GM12892 (cell line): Measurements from ENCODE around the gene SLC25A28.

Experiments used
- DNase-seq: peaks from one replicate; pipeline ENCODE4 v3.0.0; 2011; ENCODE audit not compliant: insufficient read length
- FAIRE-seq: peaks from 2 replicates; lab custom pipeline; 2011; peaks lifted over from hg19 to GRCh38; lab: Jason Lieb, UNC
- POLR2A ChIP-seq: IDR thresholded peaks from 2 replicates; pipeline ENCODE4 v1.6.1; 2011; ENCODE audit warnings: low read depth, low read length, control low read depth
- POLR2AphosphoS5 ChIP-seq: IDR thresholded peaks from 2 replicates; pipeline ENCODE4 v1.6.1; 2011; ENCODE audit warnings: low read depth, low read length, control low read depth
- TAF1 ChIP-seq: IDR thresholded peaks from 2 replicates; pipeline ENCODE4 v1.6.1; 2011; ENCODE audit warnings: low read depth, mild to moderate bottlenecking, control low read depth, low read length, borderline replicate concordance

Gene SLC25A28

DNA sequence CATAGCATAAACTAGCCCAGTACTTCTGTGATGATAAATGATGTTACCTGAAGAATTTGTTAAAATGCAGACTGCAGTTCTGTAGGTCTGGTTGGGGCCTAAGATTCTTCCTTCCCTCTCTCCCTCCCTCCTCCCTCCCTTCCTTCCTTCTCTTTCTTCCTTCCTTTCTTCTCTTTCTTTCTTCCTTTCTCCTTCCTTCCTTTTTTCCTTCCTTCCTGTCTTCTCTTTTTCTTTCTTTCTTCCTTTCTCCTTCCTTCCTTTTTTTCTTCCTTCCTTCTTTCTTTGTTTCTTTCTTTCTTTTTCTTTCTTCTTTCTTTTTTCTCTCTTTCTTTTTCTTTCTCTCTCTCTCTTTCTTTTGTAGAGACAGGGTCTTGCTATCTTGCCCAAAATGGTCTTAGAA is 3.7 kb upstream of the SLC25A28 start:
- no peak for FAIRE-seq

DNA sequence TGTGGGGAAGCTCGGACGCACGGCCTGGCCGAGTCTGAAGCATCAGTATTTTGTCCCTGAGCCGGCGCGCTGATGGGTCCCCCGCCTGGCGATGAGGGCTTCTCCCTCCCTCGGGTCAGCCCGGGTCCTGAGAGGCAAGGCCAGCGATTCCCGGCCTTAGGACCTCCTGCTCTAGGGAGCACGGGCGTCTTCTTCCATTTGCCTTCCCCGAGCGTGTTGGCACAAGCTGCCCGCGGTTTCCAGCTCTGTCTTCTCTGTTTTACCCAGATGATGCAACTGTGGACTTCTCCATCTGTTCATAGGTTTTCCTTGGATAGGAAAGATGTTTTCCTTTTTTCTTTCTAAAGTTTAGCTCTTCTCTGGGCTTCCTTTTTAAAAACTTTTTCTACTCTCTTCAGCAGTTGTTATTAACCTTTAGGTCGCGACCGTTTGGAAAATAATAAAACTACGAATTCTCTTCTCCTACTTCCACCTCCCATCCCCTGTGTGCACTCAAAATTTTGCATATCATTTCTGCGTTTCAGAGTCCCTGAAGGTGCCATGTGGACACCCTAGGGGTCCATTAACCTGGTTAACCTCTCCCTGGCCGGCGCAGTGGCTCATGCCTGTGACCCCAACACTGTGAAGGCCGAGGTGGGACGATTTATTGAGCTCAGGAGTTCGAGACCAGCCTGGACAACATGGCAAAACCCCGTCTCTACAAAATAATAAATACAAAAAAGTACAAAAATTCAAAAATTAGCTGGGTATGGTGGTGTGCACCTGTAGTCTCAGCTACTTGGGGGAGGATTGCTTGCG is 1.4 kb upstream of the SLC25A28 start:
- FAIRE-seq (no peak), DNase-seq (no peak)
- TF ChIP-seq POLR2A = no peak
- TF ChIP-seq POLR2AphosphoS5 = no peak
- no peak for TF ChIP-seq TAF1

More for the DNA sequence above, 3.7 kb upstream of the SLC25A28 start:
- TF ChIP-seq TAF1 (no peak), POLR2AphosphoS5 (no peak), POLR2A (no peak)
- no peak for DNase-seq

DNA sequence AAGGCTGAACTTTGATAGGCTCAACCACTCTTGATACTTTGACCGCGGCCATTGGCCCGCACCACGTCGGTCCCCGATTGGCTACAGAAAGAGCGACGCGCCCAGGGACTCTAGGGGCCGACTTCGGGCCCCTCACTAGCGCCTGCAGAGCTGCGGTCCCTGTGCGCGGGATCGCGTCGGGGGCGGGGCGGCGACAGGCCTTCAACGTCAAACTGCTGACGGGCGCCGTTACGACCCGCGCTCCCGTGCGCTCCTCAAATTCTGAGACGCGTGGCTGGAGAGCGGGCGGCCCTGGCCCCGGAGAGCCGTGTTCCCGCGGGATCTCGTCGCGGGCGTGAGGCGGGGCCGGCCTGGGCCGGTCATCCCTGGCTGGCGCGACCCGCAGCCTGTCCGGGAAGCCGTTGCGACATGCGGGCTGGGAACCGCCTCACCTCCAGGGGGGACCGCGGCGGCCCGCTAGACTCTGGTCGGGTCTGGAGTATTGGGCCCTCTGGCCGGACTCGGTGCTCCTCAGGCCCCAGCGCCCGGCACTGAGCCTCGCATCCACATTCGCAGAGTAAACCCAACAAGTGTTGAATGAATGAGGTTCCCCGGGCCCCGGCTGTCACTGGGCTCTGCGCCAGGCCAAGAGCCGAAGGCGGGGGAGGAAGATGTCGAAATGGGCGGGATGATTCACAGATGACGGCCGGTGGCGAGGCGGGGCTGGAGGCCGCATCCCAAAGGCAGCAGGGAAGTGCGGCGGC is 643 bp upstream of the SLC25A28 start:
- no peak for FAIRE-seq
- DNase-seq = peak; percentile 58
- peak; percentile 82 for TF ChIP-seq POLR2AphosphoS5
- peak; percentile 88 for TF ChIP-seq POLR2A
- no peak for TF ChIP-seq TAF1

DNA sequence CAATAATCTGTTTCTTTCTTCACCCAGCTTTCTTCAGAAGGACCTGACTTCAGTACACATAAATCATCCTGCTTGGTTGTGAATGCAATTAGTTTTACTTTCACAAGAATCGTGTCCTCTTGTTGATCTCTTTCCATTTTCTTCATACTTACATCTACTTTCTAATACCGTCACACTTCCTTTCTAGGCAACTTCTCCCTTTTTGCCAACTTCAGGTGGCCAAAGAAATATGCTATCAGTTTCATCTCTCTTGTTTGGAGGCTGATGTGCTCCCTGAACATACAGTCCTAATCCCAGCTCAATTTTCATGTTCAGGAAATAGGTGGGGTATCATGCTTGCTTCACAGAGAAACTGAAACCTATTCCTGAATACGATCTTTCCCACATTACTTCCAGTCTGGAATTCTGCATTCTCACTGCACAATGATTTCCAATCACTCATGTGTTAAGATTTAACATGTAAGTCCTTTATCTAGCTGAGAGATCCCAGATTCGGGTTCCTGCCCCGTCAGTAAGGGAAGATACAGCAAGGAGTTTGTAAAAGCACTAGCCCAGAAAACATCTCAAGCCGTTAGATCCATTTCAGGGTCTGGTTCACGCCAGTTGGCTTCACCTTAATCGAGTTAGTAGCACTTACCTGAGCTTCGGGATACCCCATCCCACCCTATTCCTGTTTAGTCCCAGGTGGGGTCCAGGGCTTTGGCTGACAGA is 994 bp downstream of the SLC25A28 start:
- no peak for DNase-seq
- peak; percentile 44 for FAIRE-seq
- no peak for TF ChIP-seq POLR2AphosphoS5
- TF ChIP-seq POLR2A = no peak
- no peak for TF ChIP-seq TAF1

DNA sequence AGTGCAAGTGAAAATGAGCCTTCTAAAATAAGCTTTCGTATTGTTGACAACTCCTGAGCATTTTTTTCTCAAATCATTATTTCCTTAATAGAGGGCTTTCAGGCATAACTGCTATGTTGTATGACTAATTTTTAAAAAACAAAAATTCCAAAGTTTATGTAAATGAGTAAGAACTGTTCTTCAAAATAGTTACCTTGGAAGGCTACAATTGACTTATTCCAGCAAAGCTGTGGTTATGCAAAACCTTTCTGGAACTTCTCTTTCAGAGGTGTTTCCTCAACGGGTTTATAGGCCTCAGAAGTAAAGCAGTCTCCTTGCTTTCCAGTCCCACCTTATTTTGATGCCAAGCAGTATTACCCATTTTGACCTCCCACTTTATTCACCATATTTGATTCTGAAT is 2.5 kb downstream of the SLC25A28 start:
- FAIRE-seq (no peak), DNase-seq (no peak)
- TF ChIP-seq POLR2AphosphoS5 = no peak
- TF ChIP-seq POLR2A = no peak
- TF ChIP-seq TAF1 = no peak

DNA sequence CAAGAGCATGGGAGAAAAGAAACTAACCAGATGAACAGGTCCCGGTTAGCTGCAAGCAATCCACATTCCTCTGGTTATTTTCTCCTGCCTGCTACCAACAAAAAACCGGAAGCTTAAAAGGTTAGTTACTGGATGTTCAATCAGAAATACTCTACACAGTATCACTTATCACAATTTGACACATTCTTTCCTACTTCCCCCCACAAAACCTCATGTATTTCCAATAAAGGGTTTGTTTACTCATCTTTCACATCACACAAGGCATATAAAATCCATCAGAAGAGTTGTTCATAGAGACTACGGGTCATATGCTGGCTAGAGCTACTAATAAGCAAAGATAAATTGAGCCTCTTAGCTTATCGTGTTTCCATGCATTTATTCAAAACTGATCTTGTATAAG is 4.8 kb downstream of the SLC25A28 start:
- DNase-seq = no peak
- no peak for TF ChIP-seq POLR2AphosphoS5
- no peak for TF ChIP-seq POLR2A
- no peak for TF ChIP-seq TAF1
- no peak for FAIRE-seq

DNA sequence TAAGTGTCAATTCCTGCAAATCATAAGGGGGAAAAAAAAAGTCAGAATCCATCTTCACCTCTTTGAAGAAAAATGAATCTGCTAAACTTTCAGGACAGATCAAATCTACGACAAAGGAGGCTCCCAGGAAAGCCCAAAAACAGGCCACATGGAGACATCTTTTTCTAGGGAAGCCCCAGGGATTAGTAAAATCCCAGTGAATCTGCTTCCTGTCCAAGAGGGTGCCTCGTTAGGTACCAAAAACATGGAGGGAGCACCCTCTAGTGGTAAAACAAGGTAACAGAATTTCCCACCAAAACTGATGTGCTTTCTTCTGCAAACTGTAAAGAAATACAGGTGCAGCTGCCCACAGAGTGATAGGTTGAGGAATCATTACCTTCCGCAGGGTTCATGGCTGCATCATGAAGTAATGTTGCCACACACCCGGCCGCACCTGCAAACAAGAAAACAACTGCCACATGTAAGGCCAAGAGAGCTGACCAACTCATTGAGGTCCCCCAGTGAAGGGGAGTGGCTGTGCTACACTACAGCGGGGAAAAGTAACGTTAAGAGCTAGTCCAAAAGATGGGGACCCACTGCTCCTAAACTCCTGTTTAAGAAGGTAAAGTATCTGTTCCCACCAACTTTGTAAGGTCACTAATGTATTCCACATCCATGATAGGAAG is 7.9 kb downstream of the SLC25A28 start:
- FAIRE-seq = peak; percentile 88
- TF ChIP-seq POLR2AphosphoS5 (peak; percentile 36; the same call in 1 of the 2 replicates), POLR2A (0 out of 2 replicates have a peak, but pooled peaks have one; percentile 24), TAF1 (no peak)

DNA sequence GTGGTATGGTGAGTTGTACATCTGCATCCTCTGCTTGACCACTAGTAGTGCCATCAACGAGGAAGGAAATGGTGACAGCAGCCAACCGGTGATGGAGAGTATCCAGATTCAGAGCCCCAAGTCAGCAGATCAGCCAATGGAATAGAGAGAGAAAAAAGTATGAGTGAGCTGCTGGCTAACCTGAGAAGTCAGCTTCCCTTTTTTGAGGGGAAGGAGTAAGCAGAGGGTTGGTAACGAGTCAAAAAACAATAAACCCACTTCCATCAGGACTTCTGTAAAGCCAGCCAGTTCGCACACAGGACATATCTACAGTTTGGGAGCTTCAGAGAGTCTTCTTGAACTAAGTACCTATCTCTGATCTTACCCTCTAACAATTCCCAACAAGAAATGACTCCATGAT is 8.9 kb downstream of the SLC25A28 start:
- DNase-seq = no peak
- no peak for FAIRE-seq
- no peak for TF ChIP-seq TAF1
- no peak for TF ChIP-seq POLR2A
- no peak for TF ChIP-seq POLR2AphosphoS5

More for the DNA sequence above, 7.9 kb downstream of the SLC25A28 start:
- peak; percentile 31 for DNase-seq

DNA sequence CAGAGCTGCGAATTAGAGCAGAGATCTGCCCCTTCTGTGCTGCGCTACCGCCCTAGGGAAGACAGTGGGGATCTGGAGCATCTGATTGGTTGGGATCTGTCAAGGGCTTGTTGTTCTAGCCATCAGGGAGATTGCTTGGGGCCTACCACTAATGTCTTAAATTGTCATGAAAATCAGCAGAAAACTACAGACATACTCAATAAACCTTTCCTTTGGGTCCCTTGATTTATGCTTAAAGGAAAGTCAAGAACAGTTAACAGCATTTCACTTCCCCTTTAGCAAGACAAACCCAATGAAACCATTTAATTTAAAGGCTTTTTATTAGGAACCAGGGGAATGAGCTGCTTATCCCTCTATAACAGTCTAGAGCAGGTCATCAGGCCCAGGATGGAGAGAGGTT is 10.0 kb downstream of the SLC25A28 start:
- DNase-seq = no peak
- FAIRE-seq = no peak
- no peak for TF ChIP-seq POLR2A
- TF ChIP-seq TAF1 = no peak
- TF ChIP-seq POLR2AphosphoS5 = no peak; the same call in 1 of the 2 replicates

DNA sequence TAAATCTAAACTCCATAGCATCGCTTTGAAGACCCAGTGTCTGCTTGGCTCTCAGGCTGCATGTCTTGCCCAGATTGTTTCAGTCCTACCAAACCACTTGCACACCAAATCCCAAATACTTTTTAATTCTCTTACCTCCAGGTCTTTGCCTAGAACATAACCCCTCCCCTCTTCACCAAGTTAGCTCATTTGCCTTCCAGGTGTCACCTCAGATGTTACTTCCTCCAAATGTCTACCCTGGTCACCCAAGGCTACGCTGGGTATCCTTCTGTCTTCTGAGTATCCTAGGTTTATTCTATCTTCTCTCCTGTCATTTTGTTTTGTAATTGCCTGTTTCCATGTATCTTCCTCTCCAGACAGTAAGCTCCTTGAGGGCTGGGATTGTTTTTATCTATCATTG is 11.1 kb downstream of the SLC25A28 start:
- no peak for DNase-seq
- no peak for TF ChIP-seq POLR2AphosphoS5
- TF ChIP-seq POLR2A = no peak
- no peak for TF ChIP-seq TAF1
- no peak for FAIRE-seq

DNA sequence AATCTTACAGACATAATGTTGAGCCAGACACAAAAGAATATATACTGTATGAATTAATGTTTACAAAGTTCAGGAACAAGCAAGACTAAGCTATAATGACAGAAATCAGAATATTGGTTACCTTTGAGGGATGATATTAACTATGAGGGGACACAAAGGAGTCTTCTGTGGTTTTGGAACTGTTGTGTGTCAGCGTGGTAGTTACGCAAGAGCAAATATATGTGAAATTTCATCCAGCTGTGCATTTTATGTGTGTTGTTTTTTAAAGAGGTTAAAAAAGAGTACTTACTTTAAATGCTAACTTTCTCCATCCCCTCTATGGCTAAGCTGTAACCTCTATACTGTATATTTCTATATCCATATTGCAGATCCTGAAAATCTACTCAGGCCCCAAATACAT is 14.9 kb downstream of the SLC25A28 start:
- TF ChIP-seq POLR2A (no peak), POLR2AphosphoS5 (no peak), TAF1 (no peak)
- DNase-seq (no peak), FAIRE-seq (no peak)

DNA sequence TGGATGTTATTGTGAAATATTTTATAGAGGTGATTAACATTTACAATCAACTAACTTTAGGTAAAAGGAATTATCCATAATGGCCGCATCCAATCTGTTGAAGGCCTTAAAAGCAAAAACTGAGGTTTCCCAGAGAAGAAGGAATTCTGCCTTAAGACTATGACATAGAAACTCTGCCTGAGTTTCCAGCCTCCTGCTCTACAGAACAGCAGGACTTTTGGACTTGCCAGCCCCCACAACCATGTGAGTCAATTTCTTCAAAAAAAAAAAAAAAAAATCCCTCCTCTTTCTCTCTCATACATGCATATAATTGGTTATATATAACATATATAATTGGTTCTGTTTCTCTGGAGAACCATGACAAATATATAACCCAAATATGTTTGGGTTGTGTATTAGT is 15.4 kb downstream of the SLC25A28 start:
- TF ChIP-seq POLR2AphosphoS5 = no peak
- TF ChIP-seq TAF1 = no peak
- TF ChIP-seq POLR2A = no peak
- FAIRE-seq = no peak
- DNase-seq = no peak
